ENCODE data around the gene NT5DC1. TPM values are rescaled to one million over a fixed set of nuclear protein-coding genes. Genes with fewer than 3 reads are reported as not detected.
"Not testable (repeated sequence)": the region's sequence is repeated elsewhere in the genome, so short reads cannot be mapped to it uniquely, and the experiment has no call there.

NT5DC1 gene
- total RNA-seq, 1 experiment from 2014 or later: 19.9 TPM

GRCh38 chr6:116271149-116271708, 170.6 kb downstream of the NT5DC1 start:
- no peak for DNase-seq (ENCODE audit: low read depth)

GRCh38 chr6:116277124-116277523, 176.5 kb downstream of the NT5DC1 start:
- DNase-seq (ENCODE audit: low read depth): no peak

GRCh38 chr6:116278481-116278829, 177.8 kb downstream of the NT5DC1 start:
- DNase-seq (ENCODE audit: low read depth): no peak

GRCh38 chr6:116278854-116279231, 178.2 kb downstream of the NT5DC1 start:
- DNase-seq (ENCODE audit: low read depth): no peak

GRCh38 chr6:116279232-116280160, 178.8 kb downstream of the NT5DC1 start, which contains the start of gene TSPYL1:
TSS of gene TSPYL1 (minus strand) at chr6:116279930. CDS start at chr6:116279830, 100 bp downstream.
- DNase-seq (ENCODE audit: low read depth): peak; percentile 95

GRCh38 chr6:116280161-116280932, 179.7 kb downstream of the NT5DC1 start:
- peak; percentile 32 for DNase-seq (ENCODE audit: low read depth)

GRCh38 chr6:116280933-116281316, 180.3 kb downstream of the NT5DC1 start:
- DNase-seq (ENCODE audit: low read depth): no peak

GRCh38 chr6:116282698-116283097, 182.0 kb downstream of the NT5DC1 start:
- no peak for DNase-seq (ENCODE audit: low read depth)

- DNase-seq (ENCODE audit: low read depth): no peak
Observed at GRCh38 chr6:116283191-116283590, 182.5 kb downstream of the NT5DC1 start.

GRCh38 chr6:116284984-116285383, 184.3 kb downstream of the NT5DC1 start:
- DNase-seq (ENCODE audit: low read depth): not testable (repeated sequence)

GRCh38 chr6:116286773-116287358, 186.2 kb downstream of the NT5DC1 start:
- DNase-seq (ENCODE audit: low read depth): no peak

- peak; percentile 42 for DNase-seq (ENCODE audit: low read depth)
Observed at GRCh38 chr6:116287689-116288282, 187.1 kb downstream of the NT5DC1 start.

GRCh38 chr6:116289876-116290275, 189.2 kb downstream of the NT5DC1 start:
- no peak for DNase-seq (ENCODE audit: low read depth)

- DNase-seq (ENCODE audit: low read depth): no peak
Observed at GRCh38 chr6:116290799-116291198, 190.1 kb downstream of the NT5DC1 start.

- DNase-seq (ENCODE audit: low read depth): no peak
Observed at GRCh38 chr6:116291701-116292396, 191.2 kb downstream of the NT5DC1 start.

- no peak for DNase-seq (ENCODE audit: low read depth)
Observed at GRCh38 chr6:116292553-116292952, 191.9 kb downstream of the NT5DC1 start.

GRCh38 chr6:116298273-116298672, 197.6 kb downstream of the NT5DC1 start:
- DNase-seq (ENCODE audit: low read depth): no peak

- no peak for DNase-seq (ENCODE audit: low read depth)
Observed at GRCh38 chr6:116298973-116299372, 198.3 kb downstream of the NT5DC1 start.

Data from HT1080 (cell line).